ENCODE data around the gene HSD3B1.

The HSD3B1 gene

DNA sequence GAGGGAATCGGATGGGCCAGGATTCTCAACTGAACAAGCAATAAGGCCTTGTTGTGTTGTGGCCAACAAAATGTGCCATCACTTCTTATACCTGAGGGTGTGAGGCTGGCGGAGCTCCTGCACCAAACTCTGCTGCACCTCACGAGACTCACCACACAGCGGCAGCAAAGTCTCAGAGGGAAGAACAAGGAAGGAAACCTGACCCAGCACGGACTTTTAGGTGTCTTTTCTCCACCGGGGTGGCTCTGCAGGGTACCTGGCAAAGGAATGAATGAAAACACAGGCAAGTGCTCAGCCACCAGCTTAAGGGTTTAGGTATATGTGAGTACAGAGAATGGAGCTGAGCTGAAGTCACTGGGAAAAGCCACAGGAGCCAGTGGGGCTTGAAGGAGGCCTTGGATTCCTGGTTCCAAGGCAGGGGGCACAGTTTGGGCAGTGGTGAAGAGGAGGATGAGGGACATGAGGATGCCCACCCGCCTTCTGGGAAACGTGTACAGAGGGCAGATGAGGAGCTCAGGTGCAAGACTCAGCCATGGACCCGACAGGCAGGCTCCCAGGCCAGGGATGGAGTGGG is 31.1 kb upstream of the HSD3B1 start:
- no peak overlapping the region for H2BK15ac ChIP-seq (replicated peaks; ENCODE audit: low read depth)
- no peak overlapping the region for H3K27ac ChIP-seq (ENCODE audit: low read depth, low read length)
- no peaks in the 10 kb centered on the region for H3K27me3 ChIP-seq (ENCODE audit: insufficient read depth, low read length, poor library complexity)
- H3K4me3 ChIP-seq (ENCODE audit: low read length) = no peak overlapping the region
- H2BK5ac ChIP-seq (ENCODE audit: low read length) = no peak overlapping the region
- H3K79me1 ChIP-seq (ENCODE audit: low read length) = no peaks in the 10 kb centered on the region
- H3K79me2 ChIP-seq (ENCODE audit: control insufficient read depth, insufficient read depth, low read length) = no peaks in the 10 kb centered on the region
- no peak overlapping the region for H2AK5ac ChIP-seq (ENCODE audit: low read length)
- no CpG with 5 or more reads among the region's 9 CpGs for WGBS (ENCODE audit: extremely low coverage, insufficient coverage, low lambda C conversion rate)
- H3K18ac ChIP-seq (ENCODE audit: low read length) = no peak overlapping the region
- H3K56ac ChIP-seq (ENCODE audit: low read length) = peak overlapping the region; percentile 68
- H3K9ac ChIP-seq (ENCODE audit: low read length) = no peak overlapping the region
- H4K8ac ChIP-seq (ENCODE audit: low read depth, low read length) = no peak overlapping the region
- H3K36me3 ChIP-seq (ENCODE audit: control insufficient read depth, insufficient read depth, low read length) = no peaks in the 10 kb centered on the region
- H4K5ac ChIP-seq (ENCODE audit: low read length) = no peak overlapping the region
- peak; percentile 88 for DNase-seq
- H3K23ac ChIP-seq (ENCODE audit: low read length) = no peak overlapping the region
- H3K4me2 ChIP-seq (ENCODE audit: low read length) = no peak overlapping the region
- H2BK120ac ChIP-seq (ENCODE audit: low read depth, low read length) = no peak overlapping the region
- no peak overlapping the region for H3K4ac ChIP-seq (ENCODE audit: low read depth, low read length)
- no peaks in the 10 kb centered on the region for H3K4me1 ChIP-seq (ENCODE audit: control insufficient read depth, low read depth, low read length)

DNA sequence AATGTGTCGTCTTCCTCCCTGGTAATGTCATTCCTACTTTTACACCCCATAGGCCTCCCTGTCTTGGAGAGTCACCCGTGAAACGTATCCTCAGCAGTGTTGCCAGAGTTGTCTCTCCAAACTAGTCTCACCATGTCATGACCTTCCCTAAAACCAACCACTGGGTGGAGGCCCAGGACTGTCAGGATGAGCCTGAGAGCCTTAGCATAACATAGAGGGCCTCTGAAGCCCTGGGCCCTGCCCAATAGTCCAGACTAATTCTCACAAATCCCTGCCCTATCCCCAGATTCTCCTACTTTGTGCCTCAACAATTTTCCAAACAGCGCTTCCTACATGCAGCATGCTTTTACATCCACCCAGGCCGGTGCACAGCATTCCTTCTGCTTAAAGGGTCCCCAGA is 29.3 kb upstream of the HSD3B1 start:
- no CpG with 5 or more reads among the region's 5 CpGs for WGBS (ENCODE audit: extremely low coverage, insufficient coverage, low lambda C conversion rate)
- H3K23ac ChIP-seq (ENCODE audit: low read length) = no peak overlapping the region
- no peak overlapping the region for H3K9ac ChIP-seq (ENCODE audit: low read length)
- no peak overlapping the region for H3K18ac ChIP-seq (ENCODE audit: low read length)
- no peaks in the 10 kb centered on the region for H3K79me1 ChIP-seq (ENCODE audit: low read length)
- H2BK5ac ChIP-seq (ENCODE audit: low read length) = no peak overlapping the region
- no peaks in the 10 kb centered on the region for H3K4me1 ChIP-seq (ENCODE audit: control insufficient read depth, low read depth, low read length)
- H3K4ac ChIP-seq (ENCODE audit: low read depth, low read length) = no peak overlapping the region
- no peak overlapping the region for H4K8ac ChIP-seq (ENCODE audit: low read depth, low read length)
- DNase-seq = peak; percentile 41
- H3K4me2 ChIP-seq (ENCODE audit: low read length) = no peak overlapping the region
- no peak overlapping the region for H3K4me3 ChIP-seq (ENCODE audit: low read length)
- no peaks in the 10 kb centered on the region for H3K79me2 ChIP-seq (ENCODE audit: control insufficient read depth, insufficient read depth, low read length)
- no peak overlapping the region for H3K56ac ChIP-seq (ENCODE audit: low read length)
- no peak overlapping the region for H4K5ac ChIP-seq (ENCODE audit: low read length)
- no peaks in the 10 kb centered on the region for H3K27me3 ChIP-seq (ENCODE audit: insufficient read depth, low read length, poor library complexity)
- no peak overlapping the region for H2BK120ac ChIP-seq (ENCODE audit: low read depth, low read length)
- no peaks in the 10 kb centered on the region for H3K36me3 ChIP-seq (ENCODE audit: control insufficient read depth, insufficient read depth, low read length)
- H3K27ac ChIP-seq (ENCODE audit: low read depth, low read length) = no peak overlapping the region
- H2BK15ac ChIP-seq (replicated peaks; ENCODE audit: low read depth) = no peak overlapping the region
- H2AK5ac ChIP-seq (ENCODE audit: low read length) = no peak overlapping the region

DNA sequence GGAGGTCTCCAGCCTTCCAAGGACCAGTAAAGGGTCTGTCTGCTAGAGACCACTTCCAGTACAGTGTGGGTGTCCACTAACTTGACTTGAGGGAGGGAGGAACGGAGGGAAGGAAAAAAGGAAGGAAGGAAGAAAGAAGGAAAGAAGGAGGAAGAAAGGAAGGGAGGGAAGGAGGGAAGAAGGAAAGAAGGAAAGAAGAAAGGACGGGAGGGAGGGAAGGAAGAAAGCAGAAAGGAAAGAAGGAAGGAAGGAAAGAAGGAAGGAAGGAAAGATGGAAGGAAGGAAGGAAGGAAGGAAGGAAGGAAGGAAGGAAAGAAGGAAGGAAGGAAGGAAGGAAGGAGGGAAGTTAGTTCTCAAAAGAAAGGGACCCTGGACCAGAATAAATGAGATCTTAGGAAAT is 26.8 kb upstream of the HSD3B1 start:
- no peak overlapping the region for H3K23ac ChIP-seq (ENCODE audit: low read length)
- H3K27ac ChIP-seq (ENCODE audit: low read depth, low read length) = no peak overlapping the region
- H3K79me1 ChIP-seq (ENCODE audit: low read length) = no peaks in the 10 kb centered on the region
- no peak overlapping the region for H3K56ac ChIP-seq (ENCODE audit: low read length)
- H3K4me3 ChIP-seq (ENCODE audit: low read length) = no peak overlapping the region
- no peak overlapping the region for H4K8ac ChIP-seq (ENCODE audit: low read depth, low read length)
- no peak overlapping the region for H4K5ac ChIP-seq (ENCODE audit: low read length)
- no peak overlapping the region for H3K4ac ChIP-seq (ENCODE audit: low read depth, low read length)
- no peaks in the 10 kb centered on the region for H3K36me3 ChIP-seq (ENCODE audit: control insufficient read depth, insufficient read depth, low read length)
- no peak overlapping the region for H3K9ac ChIP-seq (ENCODE audit: low read length)
- no peaks in the 10 kb centered on the region for H3K27me3 ChIP-seq (ENCODE audit: insufficient read depth, low read length, poor library complexity)
- H3K4me2 ChIP-seq (ENCODE audit: low read length) = no peak overlapping the region
- no peak overlapping the region for H2BK5ac ChIP-seq (ENCODE audit: low read length)
- H3K4me1 ChIP-seq (ENCODE audit: control insufficient read depth, low read depth, low read length) = peaks cover 6% of the 10 kb centered on the region
- H2BK15ac ChIP-seq (replicated peaks; ENCODE audit: low read depth) = no peak overlapping the region
- H2AK5ac ChIP-seq (ENCODE audit: low read length) = no peak overlapping the region
- H3K79me2 ChIP-seq (ENCODE audit: control insufficient read depth, insufficient read depth, low read length) = no peaks in the 10 kb centered on the region
- H2BK120ac ChIP-seq (ENCODE audit: low read depth, low read length) = no peak overlapping the region
- no peak for DNase-seq
- H3K18ac ChIP-seq (ENCODE audit: low read length) = no peak overlapping the region
- WGBS (ENCODE audit: extremely low coverage, insufficient coverage, low lambda C conversion rate) = no CpG with 5 or more reads among the region's 2 CpGs

DNA sequence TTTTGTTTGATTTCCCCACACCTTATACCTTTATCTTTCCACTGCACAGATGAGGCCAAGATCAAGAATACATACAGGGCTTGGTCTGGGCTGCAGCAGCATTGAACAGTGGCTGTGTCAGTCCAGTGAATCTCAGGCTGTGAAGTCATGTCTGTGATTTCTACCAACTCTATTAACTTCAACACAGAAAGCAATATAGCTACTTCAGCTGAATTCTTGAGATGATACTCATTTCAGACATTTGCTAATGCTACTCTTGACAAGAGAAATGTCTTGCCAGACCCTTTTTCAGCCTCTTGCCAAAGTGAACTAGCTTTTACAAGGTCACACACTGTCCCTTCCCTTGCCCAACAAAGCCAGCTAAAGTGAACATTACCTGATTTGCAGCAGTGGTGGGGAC is 25.1 kb upstream of the HSD3B1 start:
- no peak overlapping the region for H3K4me2 ChIP-seq (ENCODE audit: low read length)
- H3K4me1 ChIP-seq (ENCODE audit: control insufficient read depth, low read depth, low read length) = peaks cover 6% of the 10 kb centered on the region
- H3K18ac ChIP-seq (ENCODE audit: low read length) = no peak overlapping the region
- H3K4me3 ChIP-seq (ENCODE audit: low read length) = no peak overlapping the region
- no peaks in the 10 kb centered on the region for H3K27me3 ChIP-seq (ENCODE audit: insufficient read depth, low read length, poor library complexity)
- H3K9ac ChIP-seq (ENCODE audit: low read length) = no peak overlapping the region
- H3K4ac ChIP-seq (ENCODE audit: low read depth, low read length) = no peak overlapping the region
- no peak overlapping the region for H3K23ac ChIP-seq (ENCODE audit: low read length)
- DNase-seq = no peak
- H2AK5ac ChIP-seq (ENCODE audit: low read length) = no peak overlapping the region
- no peaks in the 10 kb centered on the region for H3K79me2 ChIP-seq (ENCODE audit: control insufficient read depth, insufficient read depth, low read length)
- H2BK5ac ChIP-seq (ENCODE audit: low read length) = no peak overlapping the region
- no peak overlapping the region for H4K5ac ChIP-seq (ENCODE audit: low read length)
- no peaks in the 10 kb centered on the region for H3K79me1 ChIP-seq (ENCODE audit: low read length)
- no peaks in the 10 kb centered on the region for H3K36me3 ChIP-seq (ENCODE audit: control insufficient read depth, insufficient read depth, low read length)
- H4K8ac ChIP-seq (ENCODE audit: low read depth, low read length) = no peak overlapping the region
- no peak overlapping the region for H2BK15ac ChIP-seq (replicated peaks; ENCODE audit: low read depth)
- no peak overlapping the region for H3K27ac ChIP-seq (ENCODE audit: low read depth, low read length)
- H2BK120ac ChIP-seq (ENCODE audit: low read depth, low read length) = no peak overlapping the region
- H3K56ac ChIP-seq (ENCODE audit: low read length) = no peak overlapping the region

DNA sequence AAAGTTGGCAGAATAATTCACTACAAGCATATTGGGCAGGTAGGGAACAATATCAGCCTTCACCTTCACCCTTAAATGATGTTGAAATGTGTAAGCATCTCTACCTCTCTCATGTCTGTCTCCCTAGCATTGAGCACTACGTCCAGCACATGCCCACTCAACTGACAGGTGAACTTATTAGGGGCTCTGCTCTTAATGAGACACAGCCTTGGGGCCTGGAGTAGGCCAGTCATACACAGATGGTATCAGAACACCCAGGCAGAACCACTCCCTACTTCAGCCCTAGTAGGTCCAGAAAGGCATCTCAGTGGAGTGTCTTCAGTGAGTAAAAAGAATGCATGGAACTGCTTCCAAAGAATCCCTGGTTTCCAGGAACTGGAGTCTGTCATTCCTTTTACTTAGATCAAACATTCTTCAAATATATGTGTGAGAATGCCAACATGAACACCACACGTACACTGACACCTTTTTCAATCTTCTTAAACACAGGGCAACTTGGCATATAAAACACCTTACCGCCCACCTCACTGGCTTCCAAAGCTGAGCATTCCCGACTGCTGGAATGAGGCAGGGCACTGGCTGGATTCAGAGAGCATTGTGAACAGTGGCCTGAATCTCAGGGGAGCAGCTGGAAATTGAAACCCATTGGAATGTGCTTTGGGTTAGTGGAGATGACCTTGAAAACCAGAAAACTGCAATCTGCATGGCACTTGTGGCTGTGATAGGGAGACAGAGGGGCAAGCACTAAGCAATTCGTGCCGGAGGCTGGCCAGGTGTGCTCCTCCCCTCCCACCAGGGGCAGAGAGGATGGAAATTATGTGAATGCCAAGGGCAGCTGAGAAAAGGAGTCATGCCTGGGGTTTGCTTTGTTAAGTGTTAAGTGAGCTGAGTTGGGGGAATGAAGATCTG is 24.2 kb upstream of the HSD3B1 start:
- Histone ChIP-seq H4K8ac (ENCODE audit: low read depth, low read length) (no peak overlapping the region), H3K23ac (ENCODE audit: low read length) (no peak overlapping the region), H3K4me1 (ENCODE audit: control insufficient read depth, low read depth, low read length) (peaks cover 6% of the 10 kb centered on the region), H2AK5ac (ENCODE audit: low read length) (no peak overlapping the region), H3K18ac (ENCODE audit: low read length) (no peak overlapping the region), H2BK120ac (ENCODE audit: low read depth, low read length) (no peak overlapping the region), H3K79me2 (ENCODE audit: control insufficient read depth, insufficient read depth, low read length) (no peaks in the 10 kb centered on the region), H3K4me2 (ENCODE audit: low read length) (no peak overlapping the region), H4K5ac (ENCODE audit: low read length) (no peak overlapping the region), H3K4ac (ENCODE audit: low read depth, low read length) (no peak overlapping the region), H3K27me3 (ENCODE audit: insufficient read depth, low read length, poor library complexity) (no peaks in the 10 kb centered on the region), H3K9ac (ENCODE audit: low read length) (no peak overlapping the region), H3K36me3 (ENCODE audit: control insufficient read depth, insufficient read depth, low read length) (no peaks in the 10 kb centered on the region), H2BK5ac (ENCODE audit: low read length) (no peak overlapping the region), H3K4me3 (ENCODE audit: low read length) (no peak overlapping the region), H3K79me1 (ENCODE audit: low read length) (no peaks in the 10 kb centered on the region), H2BK15ac (replicated peaks; ENCODE audit: low read depth) (no peak overlapping the region), H3K27ac (ENCODE audit: low read depth, low read length) (no peak overlapping the region), H3K56ac (ENCODE audit: low read length) (no peak overlapping the region)
- DNase-seq = peak; percentile 42
- no CpG with 5 or more reads among the region's 6 CpGs for WGBS (ENCODE audit: extremely low coverage, insufficient coverage, low lambda C conversion rate)
